ENCODE measurements around the gene HOXC12.

DNA sequence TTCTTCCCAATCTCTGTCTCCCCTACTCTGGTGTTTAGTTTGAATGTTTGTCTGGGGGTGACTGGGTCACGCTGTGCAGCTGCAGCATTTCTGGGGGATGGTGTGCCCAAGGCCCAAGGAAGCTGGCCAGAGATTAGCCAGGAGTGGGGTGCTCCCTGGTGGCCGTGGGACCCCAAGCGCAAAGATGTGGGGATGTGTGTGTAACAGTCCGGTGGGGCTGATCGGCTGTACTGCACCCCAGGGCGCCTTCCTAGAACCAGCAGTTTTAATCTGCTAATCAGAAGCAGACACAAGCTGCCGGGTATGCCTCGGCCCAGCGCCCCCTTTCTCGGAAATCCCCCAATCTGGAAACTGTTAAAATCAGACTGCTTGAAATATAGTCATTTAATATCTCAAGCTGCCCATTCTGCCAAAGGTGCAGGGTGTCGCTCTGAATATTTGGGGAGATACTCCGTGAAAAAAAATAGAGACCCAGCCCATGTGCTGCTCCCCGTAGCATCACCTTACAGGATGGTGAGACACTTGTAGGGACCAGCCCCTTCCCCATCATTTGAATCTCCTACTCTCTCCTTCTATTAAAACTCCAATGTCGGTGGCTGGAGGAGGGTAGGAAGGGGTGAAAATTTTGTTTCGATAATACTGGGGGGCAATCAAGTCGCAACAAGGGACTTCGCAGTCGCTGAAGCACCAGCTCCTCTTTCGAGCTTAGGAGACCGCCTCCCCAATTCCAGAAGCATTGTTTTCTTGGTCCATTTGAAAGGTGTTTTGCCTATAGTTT is 49.5 kb downstream of the HOXC12 start:
- TF ChIP-seq, protein P1, sequence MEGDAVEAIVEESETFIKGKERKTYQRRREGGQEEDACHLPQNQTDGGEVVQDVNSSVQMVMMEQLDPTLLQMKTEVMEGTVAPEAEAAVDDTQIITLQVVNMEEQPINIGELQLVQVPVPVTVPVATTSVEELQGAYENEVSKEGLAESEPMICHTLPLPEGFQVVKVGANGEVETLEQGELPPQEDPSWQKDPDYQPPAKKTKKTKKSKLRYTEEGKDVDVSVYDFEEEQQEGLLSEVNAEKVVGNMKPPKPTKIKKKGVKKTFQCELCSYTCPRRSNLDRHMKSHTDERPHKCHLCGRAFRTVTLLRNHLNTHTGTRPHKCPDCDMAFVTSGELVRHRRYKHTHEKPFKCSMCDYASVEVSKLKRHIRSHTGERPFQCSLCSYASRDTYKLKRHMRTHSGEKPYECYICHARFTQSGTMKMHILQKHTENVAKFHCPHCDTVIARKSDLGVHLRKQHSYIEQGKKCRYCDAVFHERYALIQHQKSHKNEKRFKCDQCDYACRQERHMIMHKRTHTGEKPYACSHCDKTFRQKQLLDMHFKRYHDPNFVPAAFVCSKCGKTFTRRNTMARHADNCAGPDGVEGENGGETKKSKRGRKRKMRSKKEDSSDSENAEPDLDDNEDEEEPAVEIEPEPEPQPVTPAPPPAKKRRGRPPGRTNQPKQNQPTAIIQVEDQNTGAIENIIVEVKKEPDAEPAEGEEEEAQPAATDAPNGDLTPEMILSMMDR (IDR thresholded peaks at IDR 0.05) = no peak
- no peak for TF ChIP-seq POLR2A (IDR thresholded peaks at IDR 0.05)
